Neural progenitor cell (in vitro differentiated cells): ENCODE measurements around the gene CD180. TPM values are rescaled to one million over a fixed set of nuclear protein-coding genes. Genes with fewer than 3 reads are reported as not detected.

Source experiments
- DNase-seq: peaks from one replicate; pipeline ENCODE4 v3.0.0-alpha.2; 2016; ENCODE audit warnings: low spot score
- H2AFZ ChIP-seq: fragments of 200-600 bp; sonication (generic); replicated peaks from 2 replicates; pipeline ENCODE4 v1.6.1; 2016; ENCODE audit warnings: antibody characterized with exemption
- H3F3A ChIP-seq: fragments of 200-600 bp; sonication (generic); 2 replicates; pipeline ENCODE4 v1.6.1; 2016; ENCODE audit warnings: antibody characterized with exemption, low read depth
- H3K27ac ChIP-seq: fragments of 200-600 bp; sonication (generic); 2 replicates; pipeline ENCODE4 v1.5.1; 2016; ENCODE audit warnings: mild to moderate bottlenecking
- H3K27me3 ChIP-seq: fragments of 200-600 bp; sonication (generic); 2 replicates; pipeline ENCODE4 v1.6.1; 2016; ENCODE audit warnings: mild to moderate bottlenecking, moderate library complexity
- H3K36me3 ChIP-seq: fragments of 200-600 bp; sonication (generic); 2 replicates; pipeline ENCODE4 v1.5.1; 2016
- H3K4me1 ChIP-seq: fragments of 200-600 bp; sonication (generic); 2 replicates; pipeline ENCODE4 v1.6.1; 2016; ENCODE audit warnings: mixed run types
- H3K4me2 ChIP-seq: fragments of 200-600 bp; sonication (generic); 2 replicates; pipeline ENCODE4 v1.6.1; 2016
- H3K4me3 ChIP-seq: fragments of 200-600 bp; sonication (generic); 2 replicates; pipeline ENCODE4 v1.5.1; 2016
- H3K79me2 ChIP-seq: fragments of 200-600 bp; sonication (generic); 2 replicates; pipeline ENCODE4 v1.6.1; 2016; ENCODE audit warnings: low read depth
- H3K9ac ChIP-seq: fragments of 200-600 bp; sonication (generic); 2 replicates; pipeline ENCODE4 v1.6.1; 2016
- H3K9me3 ChIP-seq: fragments of 200-600 bp; sonication (generic); 2 replicates; pipeline ENCODE4 v1.5.1; 2016; ENCODE audit warnings: low read depth
- H4K20me1 ChIP-seq: fragments of 200-600 bp; sonication (generic); 2 replicates; pipeline ENCODE4 v1.6.1; 2016; ENCODE audit warnings: low read depth
- H3K27ac Mint-ChIP-seq: 3 replicates; pipeline ENCODE4 v1.8.0; 2021; ENCODE audit warnings: mixed read lengths
- H3K27me3 Mint-ChIP-seq: 2 replicates; pipeline ENCODE4 v1.8.0; 2022; ENCODE audit warnings: low read depth, mild to moderate bottlenecking, inconsistent platforms, moderate library complexity, mixed read lengths; ENCODE audit not compliant: insufficient read depth
- H3K36me3 Mint-ChIP-seq: 3 replicates; pipeline ENCODE4 v1.8.0; 2021; ENCODE audit warnings: mixed read lengths
- H3K4me1 Mint-ChIP-seq: 3 replicates; pipeline ENCODE4 v1.8.0; 2021; ENCODE audit warnings: mixed read lengths
- H3K4me3 Mint-ChIP-seq: 3 replicates; pipeline ENCODE4 v1.8.0; 2021; ENCODE audit warnings: mild to moderate bottlenecking, moderate library complexity, mixed read lengths
- H3K9me3 Mint-ChIP-seq: 3 replicates; pipeline ENCODE4 v1.8.0; 2020; ENCODE audit warnings: mixed read lengths
- EZH2 ChIP-seq: fragments of 200-600 bp; sonication (generic); IDR thresholded peaks from 2 replicates; pipeline ENCODE4 v1.6.1; 2017; ENCODE audit warnings: antibody characterized with exemption, mild to moderate bottlenecking, moderate library complexity
- EZH2phosphoT487 ChIP-seq: fragments of 200-600 bp; sonication (generic); IDR thresholded peaks from 2 replicates; pipeline ENCODE4 v1.6.1; 2017; ENCODE audit warnings: antibody characterized with exemption
- total RNA-seq: library from RNA; depleted of rRNA; stranded (reverse); fragments of >200 nt; gene quantifications from 2 replicates; pipeline ENCODE4 v1.2.3, GENCODE V29; 2015; ENCODE audit warnings: low replicate concordance
- TF ChIP-seq, protein P1 (sequence below): fragments of 200-600 bp; sonication (generic); IDR thresholded peaks from 2 replicates; pipeline ENCODE4 v1.5.1; 2017; ENCODE audit warnings: antibody characterized with exemption, mild to moderate bottlenecking

The CD180 gene
- total RNA-seq, 1 donor from 2014 or later = not detected

- H4K20me1 ChIP-seq = no peaks in the 10 kb centered on the region
- no peak overlapping the region for H3K27ac ChIP-seq
- peaks cover 9% of the 10 kb centered on the region for H3K9me3 Mint-ChIP-seq
- no peaks in the 10 kb centered on the region for H3F3A ChIP-seq
- no peaks in the 10 kb centered on the region for H3K79me2 ChIP-seq
- H3K27me3 Mint-ChIP-seq = peaks cover 3% of the 10 kb centered on the region
- no peaks in the 10 kb centered on the region for H3K36me3 Mint-ChIP-seq
- H3K4me1 Mint-ChIP-seq = peaks cover 3% of the 10 kb centered on the region
- H3K4me3 ChIP-seq = no peak overlapping the region
- no peaks in the 10 kb centered on the region for H3K36me3 ChIP-seq
- no peaks in the 10 kb centered on the region for H3K4me1 ChIP-seq
- no peaks in the 10 kb centered on the region for H3K27me3 ChIP-seq
- H3K9me3 ChIP-seq = no peaks in the 10 kb centered on the region
- no peak overlapping the region for H3K4me2 ChIP-seq
- no peak overlapping the region for H3K4me3 Mint-ChIP-seq
- no peak overlapping the region for H3K9ac ChIP-seq
- no peak for TF ChIP-seq EZH2phosphoT487
- TF ChIP-seq, protein P1, sequence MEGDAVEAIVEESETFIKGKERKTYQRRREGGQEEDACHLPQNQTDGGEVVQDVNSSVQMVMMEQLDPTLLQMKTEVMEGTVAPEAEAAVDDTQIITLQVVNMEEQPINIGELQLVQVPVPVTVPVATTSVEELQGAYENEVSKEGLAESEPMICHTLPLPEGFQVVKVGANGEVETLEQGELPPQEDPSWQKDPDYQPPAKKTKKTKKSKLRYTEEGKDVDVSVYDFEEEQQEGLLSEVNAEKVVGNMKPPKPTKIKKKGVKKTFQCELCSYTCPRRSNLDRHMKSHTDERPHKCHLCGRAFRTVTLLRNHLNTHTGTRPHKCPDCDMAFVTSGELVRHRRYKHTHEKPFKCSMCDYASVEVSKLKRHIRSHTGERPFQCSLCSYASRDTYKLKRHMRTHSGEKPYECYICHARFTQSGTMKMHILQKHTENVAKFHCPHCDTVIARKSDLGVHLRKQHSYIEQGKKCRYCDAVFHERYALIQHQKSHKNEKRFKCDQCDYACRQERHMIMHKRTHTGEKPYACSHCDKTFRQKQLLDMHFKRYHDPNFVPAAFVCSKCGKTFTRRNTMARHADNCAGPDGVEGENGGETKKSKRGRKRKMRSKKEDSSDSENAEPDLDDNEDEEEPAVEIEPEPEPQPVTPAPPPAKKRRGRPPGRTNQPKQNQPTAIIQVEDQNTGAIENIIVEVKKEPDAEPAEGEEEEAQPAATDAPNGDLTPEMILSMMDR = no peak
- TF ChIP-seq EZH2 = no peak
- DNase-seq = no peak
- H3K27ac Mint-ChIP-seq = no peak overlapping the region
- H2AFZ ChIP-seq = no peak overlapping the region
Measured at GRCh38 chr5:67197536-67197935, 937 bp upstream of the CD180 start.

GRCh38 chr5:67195406-67196275 lies 958 bp downstream of the CD180 start:
- Mint-ChIP-seq H3K27me3 (peaks cover 3% of the 10 kb centered on the region), H3K4me3 (no peak overlapping the region), H3K4me1 (peaks cover 6% of the 10 kb centered on the region), H3K9me3 (peaks cover 14% of the 10 kb centered on the region), H3K36me3 (no peaks in the 10 kb centered on the region), H3K27ac (no peak overlapping the region)
- no peaks in the 10 kb centered on the region for H3K79me2 ChIP-seq
- H3K4me3 ChIP-seq = no peak overlapping the region
- no peak overlapping the region for H3K27ac ChIP-seq
- H3K9ac ChIP-seq = no peak overlapping the region
- H2AFZ ChIP-seq = no peak overlapping the region
- no peaks in the 10 kb centered on the region for H3K27me3 ChIP-seq
- H4K20me1 ChIP-seq = no peaks in the 10 kb centered on the region
- H3K9me3 ChIP-seq = no peaks in the 10 kb centered on the region
- H3K4me1 ChIP-seq = peaks cover 4% of the 10 kb centered on the region
- peaks cover 5% of the 10 kb centered on the region for H3F3A ChIP-seq
- no peak for DNase-seq
- no peaks in the 10 kb centered on the region for H3K36me3 ChIP-seq
- TF ChIP-seq EZH2phosphoT487 (no peak), EZH2 (no peak)
- TF ChIP-seq, protein P1 = no peak
- no peak overlapping the region for H3K4me2 ChIP-seq

DNA sequence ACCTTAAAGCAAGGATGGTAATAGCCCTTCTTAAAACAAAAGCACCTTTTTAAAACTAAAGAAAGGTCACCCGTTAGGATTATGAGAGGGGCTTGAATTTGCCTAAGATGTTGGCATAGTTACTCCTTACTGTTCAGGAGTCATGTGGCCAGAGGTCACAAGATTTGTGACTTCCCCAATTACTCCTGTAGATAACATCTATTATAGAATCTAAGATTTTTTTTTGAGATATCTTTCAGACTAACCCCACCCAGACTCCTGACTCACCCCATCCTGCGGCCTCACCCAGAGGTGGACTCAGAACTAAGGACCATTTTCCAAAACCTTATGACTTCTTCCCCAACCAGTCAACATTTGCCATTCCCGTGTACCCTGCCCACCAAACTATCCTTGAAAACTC lies 2.4 kb downstream of the CD180 start:
- peaks cover 3% of the 10 kb centered on the region for H3K27me3 Mint-ChIP-seq
- no peaks in the 10 kb centered on the region for H3K79me2 ChIP-seq
- H3K27ac Mint-ChIP-seq = no peak overlapping the region
- peaks cover 6% of the 10 kb centered on the region for H3K4me1 Mint-ChIP-seq
- no peak overlapping the region for H3K4me3 Mint-ChIP-seq
- H2AFZ ChIP-seq = no peak overlapping the region
- H3K36me3 Mint-ChIP-seq = no peaks in the 10 kb centered on the region
- H3K27me3 ChIP-seq = no peaks in the 10 kb centered on the region
- H3K9me3 Mint-ChIP-seq = peaks cover 14% of the 10 kb centered on the region
- no peak overlapping the region for H3K27ac ChIP-seq
- no peaks in the 10 kb centered on the region for H4K20me1 ChIP-seq
- no peak for DNase-seq
- no peak overlapping the region for H3K9ac ChIP-seq
- no peaks in the 10 kb centered on the region for H3K36me3 ChIP-seq
- H3K4me3 ChIP-seq = no peak overlapping the region
- peaks cover 7% of the 10 kb centered on the region for H3K4me1 ChIP-seq
- TF ChIP-seq EZH2 (no peak), EZH2phosphoT487 (no peak)
- TF ChIP-seq, protein P1 = no peak
- H3F3A ChIP-seq = peaks cover 5% of the 10 kb centered on the region
- H3K9me3 ChIP-seq = no peaks in the 10 kb centered on the region
- H3K4me2 ChIP-seq = no peak overlapping the region
